NCI-H748 (cell line): ENCODE results near the gene RREB1.
A peak's percentile ranks its signal among the peaks of the same experiment; 100 is the strongest.

Source experiments
- DNase-seq: peaks from one replicate; lab custom pipeline; 2025; ENCODE audit not compliant: unreplicated experiment; lab: John Stamatoyannopoulos, UW

Gene RREB1

GRCh38 chr6:7088076-7088742 lies 19.6 kb upstream of the RREB1 start:
- no peak for DNase-seq

- no peak for DNase-seq
Observed at GRCh38 chr6:7098993-7099392, 8.8 kb upstream of the RREB1 start.

DNA sequence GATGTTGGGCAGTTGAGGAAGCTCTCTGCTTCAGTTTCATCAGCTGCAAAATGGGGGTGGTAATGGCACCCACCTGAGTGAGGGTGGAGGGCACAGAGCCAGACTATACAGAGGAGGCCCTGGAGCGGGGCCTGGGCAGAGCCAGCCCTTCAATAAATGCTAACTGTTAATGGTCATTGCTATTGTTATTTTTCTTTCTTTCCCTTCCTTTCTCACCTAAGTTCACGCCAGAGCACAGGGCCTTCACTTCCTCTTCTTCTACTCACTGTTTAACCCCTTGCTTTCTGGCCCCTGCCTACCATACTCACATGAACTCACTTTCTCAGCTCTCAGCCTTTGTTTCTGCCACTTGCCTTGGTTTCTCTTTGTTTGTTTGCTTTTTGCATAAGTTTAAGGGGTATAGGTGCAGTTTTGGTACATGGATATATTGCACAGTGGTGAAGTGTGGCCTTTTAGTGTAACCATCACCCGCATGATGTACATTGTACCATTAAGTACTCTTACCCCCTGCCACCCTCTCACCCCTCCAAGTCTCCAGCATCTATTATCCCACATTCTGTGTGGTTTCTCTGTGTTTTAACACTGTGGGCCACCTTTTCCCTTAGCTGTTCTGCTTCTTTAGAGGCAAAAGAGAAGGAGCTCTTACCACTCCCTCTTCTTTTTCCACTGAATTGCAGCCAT lies 7.5 kb upstream of the RREB1 start:
- DNase-seq = no peak

- no peak for DNase-seq
Observed at GRCh38 chr6:7100753-7101081, 7.0 kb upstream of the RREB1 start.

GRCh38 chr6:7101290-7101689 lies 6.5 kb upstream of the RREB1 start:
- DNase-seq = peak; percentile 32

DNA sequence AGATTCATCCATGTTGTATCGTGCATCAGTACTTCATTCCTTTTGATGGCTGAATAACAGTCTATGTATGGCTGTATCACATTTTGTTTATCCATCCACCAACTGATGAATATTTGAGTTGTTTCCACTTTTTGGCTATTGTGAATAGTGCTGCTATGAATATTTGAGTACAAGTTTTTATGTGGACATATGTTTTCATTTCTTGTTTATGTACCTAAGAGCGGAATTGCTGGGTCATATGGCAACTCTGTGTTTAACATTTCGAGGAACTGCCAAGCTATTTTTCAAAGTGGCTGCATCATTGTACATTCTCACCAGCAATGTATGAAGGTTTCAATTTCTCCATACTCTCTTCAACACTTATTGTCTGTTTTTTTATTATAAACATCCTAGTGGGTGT lies 3.0 kb upstream of the RREB1 start:
- DNase-seq = no peak

GRCh38 chr6:7106215-7106751 lies 1.5 kb upstream of the RREB1 start:
- no peak for DNase-seq

DNA sequence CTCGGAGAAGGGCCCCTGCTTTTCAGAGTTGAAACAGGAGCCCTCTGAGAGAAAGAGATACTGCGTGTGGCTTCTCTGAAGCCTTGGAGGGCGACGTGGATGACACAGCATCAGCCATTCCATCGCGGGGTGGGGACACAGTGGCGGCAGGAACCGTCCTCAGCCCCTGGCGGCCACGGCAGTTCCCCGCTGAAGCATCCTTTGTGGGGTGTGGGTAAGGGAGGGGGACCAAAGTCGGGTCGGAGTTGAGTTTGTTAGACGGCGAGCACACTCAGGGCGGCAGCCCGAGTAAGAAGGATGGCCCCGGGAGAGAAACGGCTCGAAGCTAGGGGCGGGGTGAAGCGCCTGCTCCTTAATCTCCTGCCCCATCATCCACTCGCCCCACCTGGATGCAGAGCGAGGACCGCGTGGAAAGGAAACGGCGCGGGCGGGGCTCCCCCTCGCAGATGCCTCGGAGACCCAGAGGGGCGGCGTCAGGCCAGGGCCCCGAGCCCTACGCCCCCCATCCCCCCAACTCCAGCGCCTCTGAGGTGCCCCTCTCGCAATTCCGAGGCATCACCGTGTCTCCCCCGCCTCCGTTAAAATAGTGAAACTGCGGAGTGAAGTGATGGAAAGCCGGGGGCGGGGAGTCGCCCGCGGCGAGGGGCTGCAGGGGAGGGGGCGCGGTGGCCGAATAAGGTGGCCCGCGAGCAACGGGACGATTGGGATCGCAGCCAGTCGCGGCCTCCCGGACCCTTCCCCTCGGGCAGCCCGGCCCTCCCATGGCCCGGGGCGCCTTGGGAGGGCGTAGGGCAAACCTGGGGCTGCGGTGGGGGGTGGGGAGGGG lies 796 bp upstream of the RREB1 start:
- peak; percentile 51 for DNase-seq

DNA sequence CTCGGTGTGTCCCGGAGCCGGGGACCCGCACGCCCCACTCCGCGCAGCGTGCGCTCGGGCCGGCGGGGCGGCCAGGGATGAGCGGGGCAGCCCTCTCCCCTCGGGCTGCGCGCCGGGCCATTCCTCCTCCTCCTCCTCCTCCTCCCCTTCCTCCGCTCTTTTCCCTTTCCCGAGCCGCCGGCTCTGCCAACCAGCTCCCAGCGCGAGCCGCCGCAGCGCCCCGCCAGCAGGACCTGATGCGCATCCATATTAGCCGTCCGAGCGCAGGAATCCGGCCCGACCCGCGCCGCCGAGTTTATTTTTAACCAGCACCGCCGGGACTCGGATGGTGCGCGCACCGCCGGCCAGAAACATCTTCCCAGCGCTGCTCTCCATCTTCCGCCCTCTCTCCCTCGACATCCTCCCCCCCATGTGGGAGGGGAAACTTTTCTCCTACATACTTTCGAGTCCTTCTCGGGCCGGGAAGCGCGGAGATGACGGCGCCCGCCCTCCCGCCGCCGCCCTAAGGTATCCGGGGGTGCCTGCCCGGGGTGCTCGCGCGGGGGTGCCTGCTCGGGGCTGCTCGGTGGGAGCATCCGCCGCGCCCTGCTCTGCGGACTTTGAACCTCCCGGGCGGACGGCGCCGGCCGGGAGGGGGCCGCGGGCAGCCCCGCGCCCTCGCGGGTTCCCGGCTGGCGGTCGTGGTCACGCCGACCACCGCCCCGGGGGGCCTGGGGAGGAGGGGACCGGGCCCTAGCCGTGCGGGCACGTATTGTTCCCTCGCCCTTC lies 619 bp downstream of the RREB1 start:
- peak; percentile 55 for DNase-seq

DNA sequence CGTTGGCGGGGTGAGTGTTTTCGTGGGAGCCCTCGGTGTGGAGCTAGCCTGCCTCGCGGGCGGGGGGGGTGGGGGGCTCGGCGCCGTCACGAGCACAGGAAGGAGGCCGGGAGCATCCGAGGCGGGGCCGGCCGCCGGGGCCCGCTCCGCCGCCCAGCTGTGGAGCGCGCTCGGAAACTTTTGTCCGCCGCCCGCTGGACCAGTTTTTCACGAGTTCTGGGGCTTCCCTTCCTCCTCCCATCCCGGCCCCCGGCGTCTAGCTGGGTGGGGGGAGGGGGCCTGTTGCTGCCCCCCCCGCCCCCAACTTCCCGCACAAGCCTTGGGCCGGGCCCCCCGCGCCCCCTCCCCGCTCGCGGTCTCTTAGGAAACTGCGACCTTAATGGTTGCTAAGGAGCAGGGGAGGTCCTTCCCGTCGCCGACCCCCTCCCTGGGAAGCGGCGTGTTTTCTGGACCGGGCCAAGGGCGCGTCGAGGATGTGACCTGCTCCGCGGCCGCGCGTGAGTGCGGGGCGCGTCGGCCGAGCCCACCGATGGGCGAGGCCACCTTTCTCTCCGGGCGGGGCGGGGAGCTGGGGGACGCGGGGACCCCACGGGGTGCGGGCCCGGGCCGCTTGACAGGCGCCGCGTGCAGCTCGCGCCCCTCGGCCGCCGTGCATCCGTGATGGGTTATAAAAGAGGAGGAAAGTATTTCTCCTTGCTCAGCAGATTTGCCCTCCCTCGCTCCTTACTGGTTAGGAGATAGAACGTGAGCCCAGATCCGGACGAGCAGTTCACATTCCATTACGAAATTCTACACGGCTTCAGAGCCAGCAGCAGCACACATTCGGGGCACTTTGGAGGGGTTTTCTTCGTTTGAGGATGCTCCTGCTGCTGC lies 1.4 kb downstream of the RREB1 start:
- peak; percentile 60 for DNase-seq

DNA sequence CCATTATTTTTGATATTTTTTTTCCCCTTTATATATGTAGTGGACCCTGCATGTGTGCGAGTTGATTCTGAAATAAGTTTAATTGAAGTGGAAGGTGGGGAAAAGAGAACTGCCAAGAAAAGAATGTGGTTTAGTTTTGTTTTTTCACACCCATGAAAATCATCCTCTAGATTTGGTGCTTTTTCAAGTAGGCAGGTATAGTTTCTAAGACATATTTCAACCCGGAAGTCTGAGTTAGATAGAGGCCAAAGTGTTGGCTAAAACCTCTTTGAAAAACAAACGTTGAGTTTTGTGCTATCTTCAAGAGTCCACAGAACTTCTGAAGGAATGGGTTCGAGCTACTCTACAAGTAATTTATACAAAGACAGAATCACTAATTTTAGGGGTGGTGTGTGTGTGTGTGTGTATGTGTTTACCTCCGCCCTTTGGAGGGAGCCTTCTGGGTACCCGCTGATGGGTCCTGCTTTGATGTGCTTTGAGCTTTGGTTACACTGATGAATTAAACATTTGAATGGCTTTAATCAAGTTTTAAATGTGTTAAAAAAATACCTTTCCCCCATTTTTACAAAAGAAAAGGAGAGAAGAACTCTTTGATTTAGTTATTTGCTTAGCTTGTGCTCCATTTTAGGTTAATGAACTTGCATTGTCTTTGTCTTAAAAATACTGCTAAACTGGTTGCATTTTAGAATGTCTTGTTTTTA lies 2.5 kb downstream of the RREB1 start:
- DNase-seq = no peak

- no peak for DNase-seq
Observed at GRCh38 chr6:7111095-7111690, 3.4 kb downstream of the RREB1 start.

GRCh38 chr6:7112171-7112570 lies 4.4 kb downstream of the RREB1 start:
- no peak for DNase-seq

- peak; percentile 75 for DNase-seq
Observed at GRCh38 chr6:7112741-7113313, 5.1 kb downstream of the RREB1 start.

DNA sequence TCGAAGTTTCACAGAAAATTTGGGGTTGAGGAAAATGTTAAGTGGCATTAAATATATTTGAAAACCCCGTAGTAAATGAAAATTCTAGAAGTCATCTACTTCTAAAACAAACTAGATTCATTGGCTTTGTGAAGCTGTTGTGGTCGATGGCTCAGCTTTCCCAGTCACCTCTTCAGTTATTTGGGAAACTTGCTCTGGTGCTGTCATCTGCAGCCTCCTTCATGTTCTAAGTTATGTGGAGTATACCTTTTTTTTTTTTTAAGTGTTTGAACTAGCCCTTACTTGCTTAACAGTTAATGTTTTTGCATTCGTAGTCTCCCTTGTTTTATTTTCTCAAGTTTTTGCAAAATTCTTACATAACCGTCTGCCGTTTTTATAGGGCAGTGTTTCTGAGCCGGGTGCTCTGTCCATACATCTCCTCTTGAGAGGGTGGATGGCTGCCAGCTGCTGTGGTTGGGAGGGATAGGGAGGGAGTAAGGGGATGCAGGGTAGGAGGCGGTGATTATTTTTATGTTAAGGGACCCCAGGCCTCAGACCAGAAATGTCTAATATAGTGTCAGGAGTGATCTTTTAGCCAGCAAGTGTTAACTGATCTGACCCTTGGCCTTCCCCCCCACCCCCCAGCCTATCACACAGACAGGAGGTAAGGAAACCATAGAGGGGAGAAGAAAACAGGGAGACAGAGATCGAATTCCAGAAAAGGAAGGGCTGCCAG lies 7.1 kb downstream of the RREB1 start:
- DNase-seq = no peak

DNA sequence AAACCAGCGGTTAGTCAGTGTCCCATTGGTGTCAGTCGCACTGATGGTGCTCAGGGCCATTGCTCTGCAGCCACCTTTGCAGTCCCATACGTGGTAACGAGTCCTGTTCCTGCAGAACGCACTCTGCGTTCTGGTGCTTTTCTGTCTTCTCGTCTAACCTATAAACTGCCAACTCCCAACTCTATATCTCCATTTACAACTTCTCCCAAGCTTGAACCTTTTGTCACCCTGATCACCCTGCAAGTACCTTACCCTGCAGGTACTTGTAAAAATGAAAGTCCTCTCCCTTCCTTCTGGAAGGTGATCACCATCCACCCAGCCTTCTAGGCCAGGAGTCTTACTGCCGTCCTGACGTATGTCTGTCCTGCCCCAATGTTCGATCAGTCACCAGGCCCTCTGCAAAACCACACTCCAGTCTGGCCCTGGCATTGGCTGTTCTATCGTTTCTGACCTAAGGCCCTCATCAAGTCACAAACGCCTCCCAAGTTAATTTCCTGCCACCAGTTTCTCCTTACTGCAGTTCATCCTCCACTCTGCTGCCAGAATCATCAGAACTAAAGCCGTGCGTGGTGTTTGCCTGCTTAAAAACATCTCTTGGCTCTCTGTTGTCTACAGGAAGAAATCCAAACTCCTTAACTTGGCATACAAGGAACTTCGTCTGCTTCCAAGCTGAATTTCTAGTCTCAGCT lies 7.9 kb downstream of the RREB1 start:
- no peak for DNase-seq

DNA sequence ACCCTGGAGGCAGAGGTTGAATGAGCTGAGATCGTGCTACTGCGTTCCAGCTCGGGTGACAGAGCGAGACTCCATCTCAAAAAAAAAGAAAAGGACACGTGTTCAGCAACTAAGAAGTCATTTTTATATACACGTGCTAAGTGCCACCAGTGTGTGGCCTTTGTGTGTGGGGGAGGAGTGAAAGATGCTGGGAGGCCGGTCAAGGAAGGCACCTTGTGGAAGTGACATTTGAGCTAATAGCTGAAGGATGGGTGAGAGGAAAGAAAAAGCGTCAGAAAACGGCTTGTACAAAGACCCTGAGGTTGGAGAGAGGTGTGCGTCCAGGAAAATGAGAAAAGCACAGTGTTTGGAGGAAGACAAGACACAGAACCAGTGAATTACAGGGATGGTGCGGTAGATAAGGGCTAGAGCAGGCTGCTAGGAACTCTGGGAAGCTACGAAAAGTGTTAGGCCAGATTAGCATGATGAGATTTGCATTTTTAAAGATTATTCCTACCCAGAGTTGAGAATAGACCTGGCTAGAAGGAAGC lies 11.6 kb downstream of the RREB1 start:
- no peak for DNase-seq
